CD4-positive, alpha-beta T cell treated with Interleukin-12 subunit alpha and Interleukin-12 subunit beta, for 1 hour (primary cell): ENCODE measurements around the gene HTT.

Experiments used
- DNase-seq: peaks from one replicate; pipeline ENCODE4 v3.0.0-alpha.2; 2020

The HTT gene

DNA sequence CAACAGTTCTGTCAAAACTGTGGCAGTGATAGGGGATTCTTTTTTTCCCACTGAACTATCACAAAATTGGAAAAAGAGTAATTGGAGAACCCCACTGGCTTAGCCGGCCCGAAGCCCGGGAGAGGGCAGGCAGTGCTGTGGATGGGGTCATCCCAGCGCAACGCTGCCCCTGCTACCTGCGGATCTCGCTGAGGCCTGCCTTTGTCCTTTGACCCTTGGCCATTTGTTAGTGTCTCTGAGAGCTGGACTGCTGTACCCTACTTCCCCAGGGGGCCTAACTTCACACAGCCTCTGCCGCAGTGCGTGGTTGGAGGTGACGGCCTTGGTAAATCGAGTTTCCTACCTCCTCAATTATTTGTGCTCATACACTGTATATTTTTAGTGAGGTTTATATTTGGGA lies 131.5 kb downstream of the HTT start:
- DNase-seq: no peak

DNA sequence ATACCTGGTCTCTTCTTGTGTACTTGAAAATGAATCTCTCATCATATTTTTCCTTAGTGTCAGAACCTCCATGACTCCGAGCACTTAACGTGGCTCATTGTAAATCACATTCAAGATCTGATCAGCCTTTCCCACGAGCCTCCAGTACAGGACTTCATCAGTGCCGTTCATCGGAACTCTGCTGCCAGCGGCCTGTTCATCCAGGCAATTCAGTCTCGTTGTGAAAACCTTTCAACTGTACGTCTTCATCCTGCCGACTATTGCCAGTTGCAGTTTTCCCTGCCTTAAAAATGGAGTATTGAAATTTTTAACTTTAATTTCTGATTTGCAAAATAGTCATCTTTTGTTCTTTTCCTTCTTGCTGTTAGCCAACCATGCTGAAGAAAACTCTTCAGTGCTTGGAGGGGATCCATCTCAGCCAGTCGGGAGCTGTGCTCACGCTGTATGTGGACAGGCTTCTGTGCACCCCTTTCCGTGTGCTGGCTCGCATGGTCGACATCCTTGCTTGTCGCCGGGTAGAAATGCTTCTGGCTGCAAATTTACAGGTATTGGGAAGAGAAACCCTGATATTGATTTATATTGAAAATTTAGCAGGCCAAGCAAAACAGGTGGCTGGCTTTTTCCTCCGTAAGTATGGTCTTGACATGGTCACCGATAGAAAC lies 132.1 kb downstream of the HTT start:
- no peak for DNase-seq

DNA sequence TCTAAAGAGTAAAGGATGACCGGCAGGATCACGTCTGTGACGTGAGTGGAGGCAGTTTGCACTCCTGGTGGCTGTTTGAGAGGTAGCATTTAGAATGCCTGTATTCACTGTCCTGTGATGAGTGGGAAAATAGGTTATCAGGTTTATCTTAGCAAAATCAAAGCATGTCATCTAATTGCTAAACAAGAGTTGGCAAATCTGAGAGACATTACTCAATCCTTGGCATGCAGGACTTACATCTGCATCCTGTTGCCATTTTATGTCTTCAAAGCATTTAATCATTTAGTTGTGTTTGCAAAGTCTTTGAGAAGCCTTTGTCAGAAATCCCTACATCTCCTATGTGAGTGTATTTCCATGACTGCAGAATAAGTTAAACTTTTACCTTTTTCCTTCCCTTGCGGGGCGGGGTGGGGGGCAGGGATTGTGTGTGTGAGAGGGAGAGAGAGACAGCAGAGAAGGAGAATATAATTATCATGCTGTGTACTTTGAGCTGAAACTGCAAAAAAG lies 133.1 kb downstream of the HTT start:
- DNase-seq: no peak

DNA sequence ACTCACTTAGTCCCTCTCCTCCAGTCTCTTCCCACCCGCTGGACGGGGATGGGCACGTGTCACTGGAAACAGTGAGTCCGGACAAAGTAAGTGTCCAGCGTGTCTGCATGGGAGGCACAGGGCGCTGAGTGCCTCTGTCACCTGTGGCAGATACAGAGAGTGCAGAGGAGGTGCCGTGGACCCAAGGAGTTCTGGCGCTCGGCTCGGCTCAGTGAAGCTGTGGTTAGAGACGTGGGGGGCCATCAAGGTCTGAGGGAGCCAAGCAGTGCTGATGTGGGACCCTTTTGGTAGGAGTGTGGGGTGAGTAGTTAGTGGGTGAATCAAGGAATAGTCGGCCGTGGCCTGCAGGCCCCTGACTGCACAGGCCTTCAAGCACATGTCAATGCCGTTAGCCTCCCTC lies 134.3 kb downstream of the HTT start:
- DNase-seq: no peak

DNA sequence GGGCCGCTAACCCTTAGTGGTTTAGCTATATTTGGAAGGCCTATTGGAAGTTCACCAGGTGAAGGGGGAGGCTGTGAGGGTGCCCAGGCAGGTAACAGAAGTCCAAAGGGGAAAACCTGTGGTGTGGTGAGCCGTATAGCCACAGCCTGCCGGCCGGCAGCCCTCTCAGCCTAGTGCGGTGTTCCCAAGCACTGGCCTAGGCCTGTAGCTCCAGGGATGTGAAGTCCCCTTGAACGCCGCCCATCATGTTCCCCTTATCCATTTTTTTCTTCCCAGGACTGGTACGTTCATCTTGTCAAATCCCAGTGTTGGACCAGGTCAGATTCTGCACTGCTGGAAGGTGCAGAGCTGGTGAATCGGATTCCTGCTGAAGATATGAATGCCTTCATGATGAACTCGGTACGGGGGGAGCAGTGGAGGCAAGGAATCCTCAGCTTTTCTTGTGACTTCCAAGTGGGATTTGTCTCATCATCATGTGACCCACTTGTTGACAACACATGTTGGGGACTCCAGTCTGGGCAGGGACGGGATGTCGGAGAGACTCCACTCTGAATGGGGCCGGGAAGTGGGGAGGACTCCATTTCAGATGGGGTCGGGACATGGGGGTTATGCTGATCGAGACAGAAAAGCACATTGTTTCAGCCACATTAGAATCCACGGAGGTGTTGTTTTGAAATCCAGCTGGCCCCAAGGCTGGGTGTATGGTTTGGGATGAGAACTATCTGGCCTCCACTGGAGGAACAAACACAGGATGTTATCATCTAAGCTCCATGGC lies 135.3 kb downstream of the HTT start:
- no peak for DNase-seq

DNA sequence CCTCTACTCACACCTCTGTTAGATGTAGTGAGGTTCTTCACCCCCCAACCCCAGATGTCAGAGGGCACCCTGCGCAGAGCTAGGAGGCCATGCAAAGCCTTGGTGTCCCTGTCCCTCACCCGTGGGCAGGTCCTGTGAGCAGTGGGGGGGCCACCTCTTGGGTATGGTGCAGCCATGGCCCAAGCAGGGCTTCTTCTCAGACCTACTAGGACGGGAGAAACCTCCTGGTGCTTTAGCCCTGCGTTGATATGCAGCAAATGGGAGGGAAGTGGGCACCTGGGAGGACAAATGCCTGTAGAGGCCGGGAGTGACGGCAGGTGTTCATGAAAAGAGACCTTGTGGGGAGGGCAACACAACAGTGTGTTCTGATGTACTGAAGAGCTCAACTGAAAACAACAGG lies 136.0 kb downstream of the HTT start:
- DNase-seq: no peak

DNA sequence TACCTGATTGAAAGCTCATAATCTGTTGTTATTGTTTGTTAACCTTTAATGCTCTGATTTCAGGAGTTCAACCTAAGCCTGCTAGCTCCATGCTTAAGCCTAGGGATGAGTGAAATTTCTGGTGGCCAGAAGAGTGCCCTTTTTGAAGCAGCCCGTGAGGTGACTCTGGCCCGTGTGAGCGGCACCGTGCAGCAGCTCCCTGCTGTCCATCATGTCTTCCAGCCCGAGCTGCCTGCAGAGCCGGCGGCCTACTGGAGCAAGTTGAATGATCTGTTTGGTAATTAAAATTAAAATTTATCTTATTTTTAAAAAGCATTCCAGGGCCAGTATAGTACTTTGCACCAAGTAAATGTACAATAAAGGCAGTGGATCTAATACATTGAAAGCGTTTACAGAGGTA lies 137.4 kb downstream of the HTT start:
- DNase-seq: no peak

DNA sequence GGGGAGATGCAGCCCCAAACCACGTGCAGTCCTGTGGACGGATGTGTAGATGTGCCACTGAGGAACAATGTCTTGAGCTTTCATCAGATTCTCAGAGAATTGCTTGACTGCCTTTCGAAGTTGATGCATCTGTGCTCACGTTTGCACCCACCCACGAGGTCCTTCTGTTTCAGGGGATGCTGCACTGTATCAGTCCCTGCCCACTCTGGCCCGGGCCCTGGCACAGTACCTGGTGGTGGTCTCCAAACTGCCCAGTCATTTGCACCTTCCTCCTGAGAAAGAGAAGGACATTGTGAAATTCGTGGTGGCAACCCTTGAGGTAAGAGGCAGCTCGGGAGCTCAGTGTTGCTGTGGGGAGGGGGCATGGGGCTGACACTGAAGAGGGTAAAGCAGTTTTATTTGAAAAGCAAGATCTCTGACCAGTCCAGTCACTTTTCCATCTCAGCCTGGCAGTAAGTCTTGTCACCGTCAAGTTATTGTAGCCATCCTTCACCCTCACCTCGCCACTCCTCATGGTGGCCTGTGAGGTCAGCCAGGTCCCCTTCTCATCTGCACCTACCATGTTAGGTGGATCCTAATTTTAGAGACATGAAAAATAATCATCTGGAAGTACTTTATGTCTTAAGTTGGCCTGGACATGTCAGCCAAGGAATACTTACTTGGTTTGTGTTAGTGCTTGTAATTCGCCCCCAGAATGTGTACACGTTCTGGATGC lies 138.1 kb downstream of the HTT start:
- DNase-seq: no peak

DNA sequence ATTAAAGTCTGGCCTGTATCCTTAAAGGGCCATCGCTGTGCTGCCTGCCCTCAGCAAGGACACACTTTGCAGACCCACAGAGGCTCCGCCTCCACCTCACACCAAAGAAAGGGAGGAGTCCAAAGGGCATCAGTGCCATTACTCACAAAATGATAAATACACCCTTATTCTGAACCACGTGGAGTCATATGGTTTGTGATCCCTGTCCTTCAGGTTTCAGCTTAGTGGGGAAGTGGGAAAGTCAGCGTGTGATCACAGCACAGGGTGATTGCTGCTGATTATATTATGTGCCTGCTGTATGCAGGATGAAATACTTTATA lies 138.6 kb downstream of the HTT start:
- no peak for DNase-seq

DNA sequence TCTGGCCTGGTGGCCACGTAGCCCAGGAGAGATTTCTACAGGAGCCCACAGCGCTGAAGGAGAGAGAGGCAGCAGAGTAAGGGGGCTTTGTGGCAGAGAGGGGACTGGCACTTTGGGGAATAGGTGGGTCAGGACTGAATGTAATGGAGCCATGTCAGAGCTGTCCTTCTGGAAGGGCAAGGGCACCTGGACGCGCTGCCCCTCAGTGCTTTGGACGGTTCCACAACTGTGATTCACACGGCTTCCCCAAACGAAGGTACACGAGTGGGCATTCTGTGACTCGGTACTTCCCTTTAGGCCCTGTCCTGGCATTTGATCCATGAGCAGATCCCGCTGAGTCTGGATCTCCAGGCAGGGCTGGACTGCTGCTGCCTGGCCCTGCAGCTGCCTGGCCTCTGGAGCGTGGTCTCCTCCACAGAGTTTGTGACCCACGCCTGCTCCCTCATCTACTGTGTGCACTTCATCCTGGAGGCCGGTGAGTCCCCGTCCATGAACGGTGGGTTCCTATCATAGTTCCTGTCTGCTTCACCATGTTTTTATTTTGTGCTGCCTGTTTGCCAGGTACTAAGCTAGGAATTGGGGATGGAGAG lies 139.3 kb downstream of the HTT start:
- DNase-seq: no peak

DNA sequence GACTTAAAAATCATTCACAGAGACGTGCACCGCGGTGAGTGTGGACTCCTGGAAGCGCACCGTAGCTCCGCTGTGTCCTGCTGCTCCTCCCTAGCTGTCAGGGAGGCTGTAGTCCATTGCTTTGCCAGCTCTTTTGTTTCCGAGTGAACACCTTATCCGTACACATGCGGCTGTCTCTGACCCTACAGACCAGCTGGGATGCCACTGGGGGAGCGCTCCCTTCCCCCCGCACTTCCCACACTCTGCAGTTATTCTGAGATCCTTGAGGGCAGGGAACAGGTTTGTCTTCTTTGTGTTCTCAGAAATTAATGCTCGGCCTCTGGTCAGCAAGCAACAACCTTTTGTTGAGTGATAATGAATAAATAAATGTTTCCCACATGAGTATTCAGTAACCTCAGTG lies 140.8 kb downstream of the HTT start:
- DNase-seq: no peak

DNA sequence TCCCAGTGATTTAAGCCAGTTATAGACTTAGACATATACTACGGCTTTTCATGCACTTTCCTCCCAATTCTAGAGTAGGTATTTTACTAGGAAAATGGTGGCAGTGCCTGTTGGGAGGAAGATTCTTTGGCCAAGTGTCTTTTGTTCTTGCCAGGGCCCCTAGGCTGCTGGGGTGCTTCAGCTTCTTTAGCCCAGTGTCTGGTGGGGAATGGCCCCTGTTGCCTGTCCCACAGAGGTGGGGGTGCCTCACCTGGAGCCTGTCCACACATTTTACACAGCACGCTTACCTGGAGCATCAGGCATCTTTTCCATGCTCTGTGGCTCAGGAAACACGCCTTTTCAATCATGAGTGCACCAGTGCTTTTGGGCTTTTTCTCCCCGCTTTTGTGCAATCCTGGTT lies 141.3 kb downstream of the HTT start:
- no peak for DNase-seq

DNA sequence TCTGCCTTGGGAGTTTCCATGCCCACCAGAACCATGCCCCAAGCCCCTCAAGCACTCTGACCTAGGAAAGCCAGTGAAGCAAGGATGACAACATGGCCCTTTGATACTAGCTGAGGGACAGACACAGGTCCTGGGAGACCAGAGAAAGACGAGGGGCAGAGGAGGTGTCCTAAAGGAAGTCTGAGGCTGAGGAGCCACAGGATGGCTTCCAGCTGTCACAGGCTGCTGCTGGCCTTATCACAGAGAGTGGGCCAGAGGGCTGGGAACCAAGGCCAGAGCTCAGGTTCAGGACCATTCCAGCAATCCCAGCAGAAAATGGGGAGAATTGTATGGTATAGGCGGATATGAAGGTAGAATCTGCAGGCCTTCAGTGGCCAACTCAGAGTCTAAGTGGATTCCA lies 142.8 kb downstream of the HTT start:
- DNase-seq: no peak

DNA sequence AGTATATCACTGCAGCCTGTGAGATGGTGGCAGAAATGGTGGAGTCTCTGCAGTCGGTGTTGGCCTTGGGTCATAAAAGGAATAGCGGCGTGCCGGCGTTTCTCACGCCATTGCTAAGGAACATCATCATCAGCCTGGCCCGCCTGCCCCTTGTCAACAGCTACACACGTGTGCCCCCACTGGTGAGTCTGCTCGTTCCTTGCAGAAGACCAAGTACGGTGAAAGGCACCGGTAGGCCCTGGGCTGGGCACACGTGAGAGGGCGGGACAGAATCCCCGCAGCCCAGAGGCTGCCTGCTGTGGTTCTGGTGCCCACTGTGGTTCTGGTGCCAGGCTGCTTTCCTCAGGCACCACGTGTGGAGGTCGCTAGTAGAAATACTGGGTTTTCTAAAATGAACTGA lies 143.3 kb downstream of the HTT start:
- no peak for DNase-seq

DNA sequence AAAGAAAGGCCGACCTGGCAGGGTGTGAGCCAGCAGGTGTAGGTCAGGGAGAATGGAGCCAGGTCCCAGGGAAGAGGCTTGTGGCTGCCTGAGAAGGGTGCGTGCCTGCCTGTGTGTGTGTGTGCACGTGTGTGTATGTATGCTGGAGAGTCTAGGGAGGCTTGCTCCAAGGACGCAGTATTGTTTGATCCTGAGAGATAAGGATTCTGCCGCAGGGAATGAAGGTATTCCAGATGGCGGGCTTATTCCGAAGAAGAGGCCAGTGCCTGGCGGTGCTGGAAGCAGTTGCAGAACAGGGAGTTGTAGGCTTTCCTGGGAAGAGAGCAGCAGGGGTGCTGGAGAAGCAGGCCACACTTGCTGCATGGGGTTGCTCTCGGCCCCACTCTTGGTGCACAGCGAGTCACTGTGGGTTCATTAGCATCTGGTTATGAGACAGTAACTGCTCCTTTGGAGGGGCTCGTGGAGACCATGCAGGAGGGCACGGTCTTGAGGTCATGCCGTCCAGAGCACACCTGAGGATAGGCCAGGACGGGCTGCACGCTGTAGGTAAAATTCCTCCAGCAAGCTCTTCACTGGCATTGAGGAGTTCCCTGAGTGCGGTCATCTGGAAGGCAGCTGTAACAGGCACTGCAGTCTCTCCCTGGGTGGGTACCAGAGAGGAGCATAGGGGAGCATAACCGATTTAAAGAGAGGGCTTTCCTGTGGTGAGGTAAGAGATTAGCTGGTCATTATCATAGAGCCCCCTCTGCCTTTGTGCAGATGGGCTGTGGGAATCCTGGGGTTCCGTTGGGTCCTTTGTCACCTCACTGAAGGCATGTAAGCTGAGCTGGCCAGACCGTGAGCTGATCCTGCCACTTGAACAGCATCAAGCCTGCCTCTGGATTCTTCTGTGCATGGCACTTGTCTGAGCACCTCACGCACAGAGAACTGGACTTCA lies 144.6 kb downstream of the HTT start:
- DNase-seq: no peak

DNA sequence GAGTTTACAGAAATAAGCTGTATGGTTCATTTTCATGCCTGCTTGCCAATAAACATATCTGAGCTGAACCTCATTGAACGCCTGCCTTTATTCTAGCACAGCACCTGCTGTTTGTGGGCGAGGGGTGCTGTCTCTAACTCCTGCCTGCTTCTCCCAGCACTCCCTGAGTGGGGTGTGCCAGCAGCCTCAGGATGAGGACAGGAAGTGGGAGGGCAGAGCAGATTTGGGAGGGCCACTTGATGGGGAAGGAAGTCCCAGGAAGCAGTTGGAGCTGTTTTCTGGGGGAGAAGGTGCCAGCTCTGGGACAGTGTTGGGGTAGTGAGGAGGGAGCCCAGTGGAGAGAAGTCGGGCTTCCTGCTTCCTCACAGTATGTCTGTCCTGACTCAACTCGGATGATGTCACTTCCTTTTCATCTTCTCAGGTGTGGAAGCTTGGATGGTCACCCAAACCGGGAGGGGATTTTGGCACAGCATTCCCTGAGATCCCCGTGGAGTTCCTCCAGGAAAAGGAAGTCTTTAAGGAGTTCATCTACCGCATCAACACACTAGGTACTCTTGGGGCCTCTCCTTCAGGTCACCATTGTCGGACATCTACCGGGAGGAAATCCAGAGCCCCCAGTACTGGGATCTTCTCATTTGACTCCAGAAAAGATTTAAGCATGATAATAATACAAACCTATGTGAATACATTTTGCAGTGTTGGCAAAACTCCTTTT lies 145.4 kb downstream of the HTT start:
- DNase-seq: no peak

DNA sequence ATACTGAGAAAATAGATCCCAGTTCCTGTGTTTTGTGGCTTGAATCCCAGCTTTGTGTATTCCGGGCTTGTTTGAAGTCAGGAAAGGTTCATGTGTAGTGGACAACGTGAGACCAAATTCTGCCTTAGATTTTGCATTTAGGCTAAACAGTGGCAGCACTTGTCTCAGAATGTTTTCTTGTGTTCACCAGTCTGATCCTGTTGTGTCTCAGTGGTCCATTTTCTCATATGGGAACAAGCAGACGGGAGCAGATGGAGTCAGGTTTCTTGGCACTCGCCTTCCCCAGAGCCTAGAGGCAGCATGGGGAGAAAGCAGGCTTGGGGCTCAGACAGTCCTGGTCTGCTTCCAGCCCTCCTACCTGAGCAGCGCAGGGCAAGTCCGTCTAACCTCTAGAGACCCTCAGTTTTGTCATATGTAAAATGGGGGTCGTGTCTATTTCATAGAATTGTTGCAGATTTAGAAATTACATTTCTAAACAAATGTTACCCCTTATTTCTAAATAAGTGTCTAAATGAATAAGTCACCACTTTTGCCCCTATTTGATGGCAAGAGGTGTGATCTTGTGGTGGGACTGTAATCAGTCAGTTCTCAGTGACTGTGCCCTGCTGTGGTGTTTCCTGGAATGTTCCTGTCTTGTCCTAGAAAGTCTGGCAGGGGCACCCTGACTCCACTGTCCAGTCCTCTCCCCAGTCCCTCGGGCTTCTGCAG lies 146.1 kb downstream of the HTT start:
- DNase-seq: no peak

DNA sequence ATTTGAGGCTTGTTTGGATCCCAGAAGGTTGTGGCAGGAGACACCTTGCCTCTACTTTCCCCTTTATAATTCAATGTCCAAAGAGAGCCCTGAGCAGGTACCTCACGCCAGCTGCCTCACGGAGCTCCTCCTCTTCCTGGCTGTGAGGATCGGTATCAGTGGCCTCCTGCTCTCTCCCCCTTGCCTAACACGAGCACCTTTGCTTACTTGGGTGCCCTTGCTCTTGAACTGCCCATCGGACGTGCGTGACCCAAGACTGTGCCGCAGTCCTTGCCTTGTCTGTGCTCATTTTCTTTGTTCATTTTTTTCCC lies 146.7 kb downstream of the HTT start:
- no peak for DNase-seq

DNA sequence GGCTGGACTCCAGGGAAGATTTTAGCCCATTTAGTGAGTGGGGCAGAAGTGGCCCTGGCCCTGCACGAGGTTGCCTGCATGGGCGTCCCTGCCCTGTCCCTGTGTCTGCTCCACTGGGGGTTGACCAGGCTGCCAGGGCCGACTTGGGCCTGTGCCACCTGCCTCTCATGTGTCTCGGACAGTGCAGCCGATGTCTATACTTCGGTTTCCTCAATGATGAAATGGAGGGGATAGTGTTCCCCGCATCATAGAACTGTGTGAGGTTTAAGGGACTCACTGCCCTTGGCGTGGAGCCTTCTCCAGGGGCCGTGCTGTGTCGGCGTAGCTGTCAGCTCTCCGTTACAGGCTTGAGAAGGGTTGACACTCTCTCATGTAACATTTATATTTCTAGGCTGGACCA lies 147.5 kb downstream of the HTT start:
- DNase-seq: no peak

DNA sequence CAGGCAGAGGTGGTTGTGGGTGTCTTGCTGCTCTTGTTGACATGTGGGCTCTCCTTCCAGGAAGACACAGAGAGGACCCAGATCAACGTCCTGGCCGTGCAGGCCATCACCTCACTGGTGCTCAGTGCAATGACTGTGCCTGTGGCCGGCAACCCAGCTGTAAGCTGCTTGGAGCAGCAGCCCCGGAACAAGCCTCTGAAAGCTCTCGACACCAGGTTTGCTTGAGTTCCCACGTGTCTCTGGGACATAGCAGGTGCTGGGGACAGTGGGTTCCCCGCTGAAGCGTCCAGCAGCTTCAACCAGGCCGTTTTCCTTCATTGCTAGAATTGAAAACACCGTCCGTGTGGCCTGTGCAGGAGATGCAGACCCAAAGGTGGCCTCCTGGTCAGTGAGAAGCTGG lies 148.9 kb downstream of the HTT start:
- DNase-seq: no peak

DNA sequence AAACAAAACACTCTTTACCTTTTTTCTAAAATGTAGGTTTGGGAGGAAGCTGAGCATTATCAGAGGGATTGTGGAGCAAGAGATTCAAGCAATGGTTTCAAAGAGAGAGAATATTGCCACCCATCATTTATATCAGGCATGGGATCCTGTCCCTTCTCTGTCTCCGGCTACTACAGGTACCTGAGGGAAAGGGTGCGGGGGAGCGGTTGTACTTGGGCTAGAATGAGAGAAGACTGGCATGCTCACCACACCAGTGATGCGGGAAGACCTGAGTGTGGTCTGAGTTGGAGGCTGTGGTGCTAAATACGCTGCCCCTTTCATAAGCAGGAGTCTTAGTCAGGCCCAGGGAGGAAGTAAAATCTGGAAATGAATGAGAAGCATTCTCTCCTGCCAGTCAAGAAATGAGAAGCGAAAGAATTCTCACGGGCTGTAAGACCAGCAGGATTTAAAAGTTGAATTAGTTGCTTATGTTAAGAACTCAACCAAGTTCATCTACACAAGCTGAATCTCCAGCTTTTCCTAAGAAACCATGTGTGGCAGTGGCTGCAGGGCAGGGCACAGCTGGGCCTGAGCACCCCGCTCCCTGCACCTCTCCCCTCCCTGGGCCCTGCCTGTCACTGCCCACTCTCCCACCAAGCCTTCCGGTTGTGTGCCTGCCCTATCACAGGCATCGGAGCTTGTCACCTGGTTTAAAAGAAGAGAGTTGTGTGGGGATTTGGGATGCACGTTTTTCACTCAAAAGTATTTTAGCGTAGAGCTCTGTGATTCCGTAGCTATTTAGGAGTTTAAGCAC lies 149.7 kb downstream of the HTT start:
- DNase-seq: no peak
